ENCODE data around the gene C1GALT1C1L.
A peak's percentile ranks its signal among the peaks of the same experiment; 100 is the strongest.

The C1GALT1C1L gene

DNA sequence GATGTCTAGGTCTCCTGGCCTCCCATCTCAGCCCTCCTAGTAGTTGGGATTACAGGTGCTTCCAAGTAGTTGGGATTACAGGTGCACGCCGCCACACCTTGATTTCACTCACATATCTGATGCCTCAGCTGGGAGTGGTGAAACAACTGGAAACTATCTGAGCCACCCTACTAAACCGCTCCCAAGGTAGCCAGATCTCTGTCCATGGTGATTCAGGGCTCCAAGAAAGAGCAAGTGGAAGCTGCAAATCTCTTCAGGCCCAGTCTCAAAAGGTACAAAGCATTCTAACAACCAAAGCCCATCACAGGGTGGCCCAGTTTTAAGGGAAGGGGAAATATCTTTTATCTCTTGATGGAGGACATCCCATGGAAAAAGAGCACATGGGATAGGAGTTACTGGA, 19.0 kb downstream of the C1GALT1C1L start:
- no peaks in the 10 kb centered on the region for H3K27me3 ChIP-seq (ENCODE audit: insufficient read depth, poor library complexity, severe bottlenecking)
- H3K4me3 ChIP-seq (replicated peaks; ENCODE audit: insufficient read depth, low read length), result no peak overlapping the region
- H3K27ac ChIP-seq (replicated peaks), result no peak overlapping the region
- no peak for DNase-seq (ENCODE audit: low read depth in 1 of 2, low spot score in 1 of 2)
- TF ChIP-seq GABPA (IDR thresholded peaks at IDR 0.05; ENCODE audit: low read depth) (no peak), REST (IDR thresholded peaks at IDR 0.05; ENCODE audit: insufficient replicate concordance, low read depth) (peak; percentile 67)

GRCh38 chr2:43653506-43653905, 22.7 kb downstream of the C1GALT1C1L start:
- Histone ChIP-seq H3K4me3 (replicated peaks; ENCODE audit: insufficient read depth, low read length) (no peak overlapping the region), H3K27ac (replicated peaks) (no peak overlapping the region), H3K27me3 (ENCODE audit: insufficient read depth, poor library complexity, severe bottlenecking) (peaks cover 4% of the 10 kb centered on the region)
- TF ChIP-seq, protein P1, sequence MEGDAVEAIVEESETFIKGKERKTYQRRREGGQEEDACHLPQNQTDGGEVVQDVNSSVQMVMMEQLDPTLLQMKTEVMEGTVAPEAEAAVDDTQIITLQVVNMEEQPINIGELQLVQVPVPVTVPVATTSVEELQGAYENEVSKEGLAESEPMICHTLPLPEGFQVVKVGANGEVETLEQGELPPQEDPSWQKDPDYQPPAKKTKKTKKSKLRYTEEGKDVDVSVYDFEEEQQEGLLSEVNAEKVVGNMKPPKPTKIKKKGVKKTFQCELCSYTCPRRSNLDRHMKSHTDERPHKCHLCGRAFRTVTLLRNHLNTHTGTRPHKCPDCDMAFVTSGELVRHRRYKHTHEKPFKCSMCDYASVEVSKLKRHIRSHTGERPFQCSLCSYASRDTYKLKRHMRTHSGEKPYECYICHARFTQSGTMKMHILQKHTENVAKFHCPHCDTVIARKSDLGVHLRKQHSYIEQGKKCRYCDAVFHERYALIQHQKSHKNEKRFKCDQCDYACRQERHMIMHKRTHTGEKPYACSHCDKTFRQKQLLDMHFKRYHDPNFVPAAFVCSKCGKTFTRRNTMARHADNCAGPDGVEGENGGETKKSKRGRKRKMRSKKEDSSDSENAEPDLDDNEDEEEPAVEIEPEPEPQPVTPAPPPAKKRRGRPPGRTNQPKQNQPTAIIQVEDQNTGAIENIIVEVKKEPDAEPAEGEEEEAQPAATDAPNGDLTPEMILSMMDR (IDR thresholded peaks at IDR 0.05; ENCODE audit: insufficient read depth, low read length), result no peak
- no peak for TF ChIP-seq POLR2AphosphoS5 (IDR thresholded peaks at IDR 0.05; ENCODE audit: low read depth)
- TF ChIP-seq SPI1 (IDR thresholded peaks at IDR 0.05; ENCODE audit: borderline replicate concordance, low read depth), result no peak
- TF ChIP-seq GABPA (IDR thresholded peaks at IDR 0.05; ENCODE audit: low read depth), result no peak
- TF ChIP-seq REST (IDR thresholded peaks at IDR 0.05; ENCODE audit: insufficient replicate concordance, low read depth), result no peak
- DNase-seq (ENCODE audit: low read depth in 1 of 2, low spot score in 1 of 2), result no peak

- TF ChIP-seq REST (IDR thresholded peaks at IDR 0.05; ENCODE audit: insufficient replicate concordance, low read depth) (no peak), SPI1 (IDR thresholded peaks at IDR 0.05; ENCODE audit: borderline replicate concordance, low read depth) (no peak), GABPA (IDR thresholded peaks at IDR 0.05; ENCODE audit: low read depth) (no peak), POLR2AphosphoS5 (IDR thresholded peaks at IDR 0.05; ENCODE audit: low read depth) (no peak)
- TF ChIP-seq, protein P1 (IDR thresholded peaks at IDR 0.05; ENCODE audit: insufficient read depth, low read length), result no peak
- Histone ChIP-seq H3K4me3 (replicated peaks; ENCODE audit: insufficient read depth, low read length) (no peak overlapping the region), H3K27ac (replicated peaks) (no peak overlapping the region), H3K27me3 (ENCODE audit: insufficient read depth, poor library complexity, severe bottlenecking) (peaks cover 4% of the 10 kb centered on the region)
- no peak for DNase-seq (ENCODE audit: low read depth in 1 of 2, low spot score in 1 of 2)
These were observed 27.1 kb downstream of the C1GALT1C1L start for GRCh38 chr2:43648994-43649701.
